Measurements from ENCODE around the gene DAZAP1.

The DAZAP1 gene

GRCh38 chr19:1481224-1481892, 74.0 kb downstream of the DAZAP1 start:
- Mint-ChIP-seq H3K4me3 (no peak overlapping the region), H3K27me3 (no peaks in the 10 kb centered on the region), H3K9me3 (no peaks in the 10 kb centered on the region), H3K36me3 (peaks cover 8% of the 10 kb centered on the region), H3K27ac (no peak overlapping the region), H3K4me1 (peaks cover 24% of the 10 kb centered on the region)
- no peak for ATAC-seq

- Mint-ChIP-seq H3K9me3 (no peaks in the 10 kb centered on the region), H3K27ac (no peak overlapping the region), H3K27me3 (no peaks in the 10 kb centered on the region), H3K36me3 (peaks cover 6% of the 10 kb centered on the region), H3K4me3 (no peak overlapping the region), H3K4me1 (peaks cover 24% of the 10 kb centered on the region)
- no peak for ATAC-seq
Observed at GRCh38 chr19:1481893-1482360, 74.5 kb downstream of the DAZAP1 start.

DNA sequence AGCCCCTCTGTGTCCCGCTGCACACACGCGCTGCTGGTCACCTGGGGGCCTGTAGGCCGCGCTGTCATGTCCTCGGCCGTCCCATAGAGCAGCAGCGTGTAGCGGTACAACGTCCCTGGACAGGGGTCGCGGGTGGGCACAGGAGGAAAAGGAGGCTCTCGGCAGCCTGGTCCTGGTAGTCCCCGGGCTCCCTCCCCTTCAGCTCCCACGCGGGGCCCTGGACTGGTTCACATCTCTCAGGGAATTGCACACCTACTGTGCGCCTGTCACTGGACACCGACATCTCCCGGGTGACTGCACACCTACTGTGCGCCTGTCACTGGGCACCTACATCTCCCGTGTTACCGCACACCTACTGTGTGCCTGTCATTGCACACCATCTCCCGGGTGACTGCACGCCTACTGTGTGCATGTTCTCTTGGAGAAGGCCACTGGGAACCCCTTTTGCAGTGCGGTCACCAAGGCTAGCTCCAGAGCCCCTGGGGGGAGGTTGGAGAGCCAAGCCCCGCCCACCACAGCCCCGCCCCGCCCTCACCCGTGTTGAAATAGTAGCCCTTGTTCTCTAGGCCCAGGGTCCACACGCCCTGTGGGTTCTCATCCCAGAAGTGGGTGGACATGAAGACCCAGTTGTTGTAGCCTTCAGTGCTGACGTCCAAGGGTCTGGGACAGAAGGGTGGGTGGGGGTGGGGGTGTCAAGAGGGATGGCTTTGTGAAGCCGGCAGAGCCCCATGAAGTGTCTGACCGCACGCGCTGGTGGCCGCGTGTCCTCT, 75.2 kb downstream of the DAZAP1 start:
- H3K36me3 Mint-ChIP-seq = peaks cover under 1% of the 10 kb centered on the region
- H3K27ac Mint-ChIP-seq = no peak overlapping the region
- no peaks in the 10 kb centered on the region for H3K27me3 Mint-ChIP-seq
- peaks cover 17% of the 10 kb centered on the region for H3K4me1 Mint-ChIP-seq
- H3K4me3 Mint-ChIP-seq = no peak overlapping the region
- H3K9me3 Mint-ChIP-seq = no peaks in the 10 kb centered on the region
- ATAC-seq = no peak

DNA sequence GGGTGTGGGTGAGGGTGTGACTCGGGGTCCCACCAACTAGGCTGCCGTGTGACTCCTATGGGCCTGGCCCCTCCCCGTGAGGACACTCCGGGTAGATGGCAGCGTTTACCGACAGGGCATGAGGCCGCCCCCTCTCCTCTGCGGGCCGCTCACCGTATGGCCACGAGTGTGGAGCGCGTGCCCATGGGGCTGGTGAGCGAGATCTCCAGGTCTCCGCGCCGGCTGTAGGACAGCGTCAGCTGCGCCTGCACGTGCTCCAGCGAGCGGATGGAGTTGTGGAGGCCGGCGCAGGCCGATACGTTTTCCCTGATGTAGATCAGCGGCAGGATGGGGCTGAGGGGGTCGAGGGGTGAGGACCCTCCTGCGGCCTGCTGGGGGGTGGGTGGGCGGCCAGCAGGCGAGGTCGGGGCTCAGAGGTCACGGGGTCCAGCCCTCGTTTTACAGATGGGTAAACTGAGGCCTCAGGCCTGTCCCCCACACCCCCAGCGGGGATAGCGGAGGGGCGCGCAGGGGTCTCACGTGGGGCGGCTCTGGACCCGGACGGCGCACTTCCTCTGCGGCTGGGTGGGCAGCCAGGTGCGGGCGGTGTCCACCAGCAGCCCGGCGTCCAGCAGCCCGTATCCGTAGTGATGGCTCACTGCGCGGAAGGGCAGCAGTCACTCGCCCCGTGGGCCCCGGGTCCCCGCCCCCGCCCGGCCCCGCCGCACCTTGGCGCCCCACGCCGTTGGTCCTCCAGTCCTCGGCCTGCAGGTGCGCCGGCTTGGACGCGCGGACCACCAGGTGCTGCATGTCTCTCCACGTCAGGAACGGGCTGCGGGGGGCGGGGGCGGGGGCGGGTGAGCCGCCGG, 76.0 kb downstream of the DAZAP1 start:
- no peaks in the 10 kb centered on the region for H3K9me3 Mint-ChIP-seq
- H3K27ac Mint-ChIP-seq = no peak overlapping the region
- no peak for ATAC-seq
- H3K27me3 Mint-ChIP-seq = peaks cover 2% of the 10 kb centered on the region
- peaks cover 10% of the 10 kb centered on the region for H3K4me1 Mint-ChIP-seq
- H3K36me3 Mint-ChIP-seq = no peaks in the 10 kb centered on the region
- no peak overlapping the region for H3K4me3 Mint-ChIP-seq

DNA sequence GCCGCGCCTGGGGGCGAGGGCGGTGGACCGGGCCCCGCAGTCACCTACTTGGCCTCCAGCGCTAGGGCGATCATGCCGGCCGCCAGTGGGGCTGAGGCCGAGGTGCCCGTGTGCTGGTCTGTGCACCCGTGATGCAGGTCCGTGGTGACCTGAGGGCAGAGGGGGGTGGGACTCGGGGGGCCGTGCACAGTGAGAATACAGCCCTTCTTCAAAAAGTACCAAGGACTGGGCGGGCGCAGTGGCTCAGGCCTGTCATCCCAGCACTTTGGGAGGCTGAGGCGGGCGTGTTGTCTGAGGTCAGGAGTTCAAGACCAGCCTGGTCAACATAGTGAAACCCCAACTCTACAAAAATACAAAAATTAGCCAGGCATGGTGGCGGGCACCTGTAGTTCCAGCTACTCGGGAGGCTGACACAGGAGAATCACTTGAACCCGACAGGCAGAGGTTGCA, 76.6 kb downstream of the DAZAP1 start:
- Mint-ChIP-seq H3K27ac (no peak overlapping the region), H3K4me3 (no peak overlapping the region), H3K36me3 (no peaks in the 10 kb centered on the region), H3K27me3 (peaks cover 9% of the 10 kb centered on the region), H3K4me1 (peaks cover 9% of the 10 kb centered on the region), H3K9me3 (no peaks in the 10 kb centered on the region)
- ATAC-seq = no peak

Data from stimulated activated memory B cell treated with anti-CD40 and anti-IgM and Interleukin-4, amounts not matched to agents 10 μg/mL and 1 μg/mL and 100 μg/mL, for 72 hours (primary cell).